H1 (cell line): Measurements from ENCODE around the gene NHERF2. TPM values are rescaled to one million over a fixed set of nuclear protein-coding genes. Genes with fewer than 3 reads are reported as not detected.

Source experiments
- CTCF ChIA-PET: fragments of 300-600 bp; sonication (Branson Sonifier 250); formaldehyde crosslinking; loops from one replicate; lab custom pipeline; 2021; ENCODE audit not compliant: partially characterized antibody; lab: Charles Lee
- POLR2A ChIA-PET: fragments of 300-600 bp; sonication (Branson Sonifier 250); formaldehyde crosslinking; loops from one replicate; lab custom pipeline; 2021; ENCODE audit warnings: inconsistent platforms; ENCODE audit not compliant: partially characterized antibody; lab: Charles Lee
- DNase-seq, 2 experiments: peaks; one replicate each; pipeline versions ENCODE4 v3.0.0 to v3.0.0-alpha.2; 2010 to 2022; ENCODE audit warnings: low spot score in 2 of 2, low read depth in 1 of 2, mixed read lengths in 1 of 2
- FAIRE-seq: peaks from 2 replicates; lab custom pipeline; 2011; peaks lifted over from hg19 to GRCh38; lab: Jason Lieb, UNC
- H2AFZ ChIP-seq: 2 replicates; pipeline ENCODE4 v1.8.1; 2012; ENCODE audit warnings: low read length, inconsistent platforms
- H2AK5ac ChIP-seq: 2 replicates; pipeline ENCODE4 v1.6.1; 2013; ENCODE audit warnings: low read depth, low read length
- H2BK120ac ChIP-seq: replicated peaks from 2 replicates; pipeline ENCODE3; 2013; ENCODE audit warnings: low read depth, low read length, inconsistent platforms
- H2BK12ac ChIP-seq: 2 replicates; pipeline ENCODE4 v1.6.1; 2013; ENCODE audit warnings: low read depth, low read length
- H2BK15ac ChIP-seq: 2 replicates; pipeline ENCODE4 v1.6.1; 2013; ENCODE audit warnings: low read length
- H2BK20ac ChIP-seq: 2 replicates; pipeline ENCODE4 v1.6.1; 2013; ENCODE audit warnings: low read length
- H2BK5ac ChIP-seq: 2 replicates; pipeline ENCODE4 v1.6.1; 2013; ENCODE audit warnings: low read depth, low read length
- H3K14ac ChIP-seq: 2 replicates; pipeline ENCODE4 v1.6.1; 2013; ENCODE audit warnings: inconsistent platforms; ENCODE audit not compliant: insufficient read length
- H3K18ac ChIP-seq: 2 replicates; pipeline ENCODE4 v1.6.1; 2013; ENCODE audit warnings: low read length; ENCODE audit errors: extremely low read depth
- H3K23ac ChIP-seq: 2 replicates; pipeline ENCODE4 v1.6.1; 2013; ENCODE audit warnings: inconsistent platforms; ENCODE audit not compliant: insufficient read length
- H3K23me2 ChIP-seq: 2 replicates; pipeline ENCODE4 v1.6.1; 2013; ENCODE audit warnings: low read depth, low read length
- H3K27ac ChIP-seq: 2 replicates; pipeline ENCODE4 v1.6.1; 2011; ENCODE audit warnings: low read depth, low read length, inconsistent platforms
- H3K27me3 ChIP-seq, 4 experiments: replicated peaks in 1 of 4; 1 replicate in 1 of 4; 2 replicates in 3 of 4; pipeline versions ENCODE4 v1.6.1 to v1.8.1; 2011 to 2013; ENCODE audit warnings: low read length in 3 of 4, mild to moderate bottlenecking in 3 of 4, inconsistent platforms in 2 of 4, mixed read lengths in 2 of 4, moderate library complexity in 1 of 4; ENCODE audit not compliant: control insufficient read depth in 3 of 4, insufficient read depth in 3 of 4; ENCODE audit errors: extremely low read depth in 1 of 4
- H3K36me3 ChIP-seq, 4 experiments: 2 replicates each; pipeline versions ENCODE4 v1.6.1 to v1.8.1; 2011 to 2013; ENCODE audit warnings: mild to moderate bottlenecking in 4 of 4, low read length in 3 of 4, moderate library complexity in 2 of 4, control low read depth in 1 of 4, inconsistent platforms in 1 of 4; ENCODE audit not compliant: insufficient read depth in 4 of 4, control insufficient read depth in 2 of 4
- H3K4ac ChIP-seq: replicated peaks from 2 replicates; pipeline ENCODE3; 2013; ENCODE audit warnings: low read length, low read depth, mixed read lengths, inconsistent platforms; ENCODE audit not compliant: insufficient read length
- H3K4me1 ChIP-seq, 4 experiments: replicated peaks in 1 of 4; 1 replicate in 1 of 4; 2 replicates in 3 of 4; pipeline versions ENCODE4 v1.6.1 to v1.8.1; 2011 to 2013; ENCODE audit warnings: low read length in 3 of 4, inconsistent platforms in 2 of 4, mixed read lengths in 1 of 4; ENCODE audit not compliant: insufficient read depth in 4 of 4, control insufficient read depth in 3 of 4
- H3K4me2 ChIP-seq, 2 experiments: 2 replicates each; pipeline versions ENCODE4 v1.6.1 to v1.8.1; 2011 to 2013; ENCODE audit warnings: low read depth in 2 of 2, low read length in 2 of 2, control low read depth in 1 of 2, inconsistent platforms in 1 of 2, mild to moderate bottlenecking in 1 of 2; ENCODE audit not compliant: insufficient read depth in 1 of 2
- H3K4me3 ChIP-seq, 4 experiments: fragments of 200-600, 300-600 bp in 1 of 4; sonication (generic), shearing (Covaris generic), sonication (Bioruptor Twin) in 1 of 4; 2 replicates each; pipeline versions ENCODE4 v1.5.1 to v1.8.1; 2011 to 2016; ENCODE audit warnings: low read length in 4 of 4, low read depth in 3 of 4, control low read depth in 2 of 4, inconsistent platforms in 2 of 4, mild to moderate bottlenecking in 2 of 4, mixed read lengths in 1 of 4, moderate library complexity in 1 of 4; ENCODE audit not compliant: insufficient read depth in 2 of 4; ENCODE audit errors: extremely low read depth in 1 of 4
- H3K56ac ChIP-seq: replicated peaks from 2 replicates; pipeline ENCODE3; 2013; ENCODE audit warnings: low read depth, mild to moderate bottlenecking, mixed read lengths, low read length, inconsistent platforms; ENCODE audit not compliant: insufficient read length
- H3K79me1 ChIP-seq: 2 replicates; pipeline ENCODE4 v1.6.1; 2013; ENCODE audit warnings: low read depth, low read length, control low read depth
- H3K79me2 ChIP-seq, 2 experiments: 2 replicates each; pipeline versions ENCODE4 v1.6.1 to v1.8.1; 2012 to 2013; ENCODE audit warnings: low read length in 2 of 2, mild to moderate bottlenecking in 2 of 2, inconsistent platforms in 1 of 2; ENCODE audit not compliant: insufficient read depth in 2 of 2, control insufficient read depth in 1 of 2
- H3K9ac ChIP-seq, 4 experiments: replicated peaks in 1 of 4; 1 replicate in 1 of 4; 2 replicates in 3 of 4; pipeline versions ENCODE4 v1.6.1 to v1.8.1; 2011 to 2013; ENCODE audit warnings: low read depth in 3 of 4, low read length in 3 of 4, control low read depth in 2 of 4, mild to moderate bottlenecking in 2 of 4, moderate library complexity in 2 of 4, inconsistent platforms in 1 of 4; ENCODE audit errors: extremely low read depth in 1 of 4
- H3K9me3 ChIP-seq, 2 experiments: 2 replicates each; pipeline versions ENCODE4 v1.6.1 to v1.8.1; 2012 to 2013; ENCODE audit warnings: mild to moderate bottlenecking in 2 of 2, moderate library complexity in 2 of 2, control low read depth in 1 of 2, inconsistent platforms in 1 of 2, low read depth in 1 of 2, low read length in 1 of 2, mixed read lengths in 1 of 2; ENCODE audit not compliant: insufficient read depth in 2 of 2
- H4K20me1 ChIP-seq, 2 experiments: replicated peaks in 1 of 2; 2 replicates each; pipeline versions ENCODE3 to v1.8.1; 2011 to 2013; ENCODE audit warnings: inconsistent platforms in 2 of 2, low read length in 2 of 2, mild to moderate bottlenecking in 1 of 2; ENCODE audit not compliant: insufficient read depth in 2 of 2, control insufficient read depth in 1 of 2
- H4K5ac ChIP-seq: 2 replicates; pipeline ENCODE4 v1.6.1; 2013; ENCODE audit warnings: low read length, low read depth, mixed read lengths, inconsistent platforms; ENCODE audit not compliant: insufficient read length
- H4K8ac ChIP-seq: 2 replicates; pipeline ENCODE4 v1.8.0; 2013; ENCODE audit warnings: mild to moderate bottlenecking, moderate library complexity, low read length, inconsistent platforms; ENCODE audit not compliant: insufficient read depth; ENCODE audit errors: extremely low read depth
- H4K91ac ChIP-seq: replicated peaks from 2 replicates; pipeline ENCODE3; 2013; ENCODE audit warnings: low read length, mixed read lengths, inconsistent platforms; ENCODE audit not compliant: insufficient read length
- ASH2L ChIP-seq: fragments of 200-600, 300-600 bp; sonication (generic); IDR thresholded peaks from one replicate; pipeline ENCODE4 v1.7.1; 2017; ENCODE audit warnings: low read length
- BACH1 ChIP-seq: IDR thresholded peaks from 2 replicates; pipeline ENCODE4 v1.6.1; 2012; ENCODE audit warnings: low read length, improper control_type of control experiment
- BRCA1 ChIP-seq: IDR thresholded peaks from 2 replicates; pipeline ENCODE4 v1.6.1; 2012; ENCODE audit warnings: low read depth, low read length, improper control_type of control experiment
- CREB1 ChIP-seq: IDR thresholded peaks from 2 replicates; pipeline ENCODE4 v1.6.1; 2012; ENCODE audit warnings: inconsistent platforms
- EP300 ChIP-seq, 2 experiments: IDR thresholded peaks; 1 replicate in 1 of 2; 2 replicates in 1 of 2; pipeline ENCODE4 v1.6.1; 2011 to 2012; ENCODE audit warnings: low read depth in 2 of 2, low read length in 2 of 2, mild to moderate bottlenecking in 2 of 2, borderline replicate concordance in 1 of 2, inconsistent platforms in 1 of 2, moderate library complexity in 1 of 2
- EZH2 ChIP-seq: fragments of 200-600 bp; sonication (generic); IDR thresholded peaks from 2 replicates; pipeline ENCODE4 v1.7.1; 2012; ENCODE audit warnings: low read depth, mild to moderate bottlenecking, moderate library complexity, low read length, inconsistent platforms; ENCODE audit not compliant: severe bottlenecking
- MAFK ChIP-seq: IDR thresholded peaks from 2 replicates; pipeline ENCODE4 v1.6.1; 2012; ENCODE audit warnings: low read depth, mild to moderate bottlenecking, improper control_type of control experiment, low read length
- POU5F1 ChIP-seq: IDR thresholded peaks from 2 replicates; pipeline ENCODE4 v1.6.1; 2011; ENCODE audit warnings: low read depth, mild to moderate bottlenecking, low read length, moderate library complexity
- SP2 ChIP-seq: IDR thresholded peaks from 2 replicates; pipeline ENCODE4 v1.6.1; 2012; ENCODE audit warnings: mild to moderate bottlenecking, low read length, inconsistent platforms
- TAF7 ChIP-seq: optimal IDR thresholded peaks from 2 replicates; pipeline ENCODE3; 2011; ENCODE audit warnings: low read depth, mild to moderate bottlenecking, inconsistent platforms, low read length, moderate library complexity, borderline replicate concordance
- WGBS, 2 experiments: shearing (Covaris generic) in 1 of 2; methylation state at CpG; one replicate each; pipeline versions ENCODE4 v1.1.6 to v1.1.7; 2013 to 2015; ENCODE audit warnings: low lambda C conversion rate in 2 of 2, mixed read lengths in 2 of 2, inconsistent platforms in 1 of 2, low coverage in 1 of 2, missing lambda C conversion rate in 1 of 2; ENCODE audit not compliant: insufficient replicate concordance in 2 of 2, insufficient coverage in 1 of 2, insufficient read length in 1 of 2; ENCODE audit errors: extremely low coverage in 1 of 2, missing lambda C conversion rate in 1 of 2; 5-methylcytosine and 5-hydroxymethylcytosine counted together
- polyA plus RNA-seq, 7 experiments: library from polyadenylated mRNA; depleted of rRNA in 3 of 7; stranded (reverse) in 5 of 7; unstranded in 2 of 7; fragments of >200 nt in 5 of 7; fragments of 200-250 nt in 2 of 7; gene quantifications; 1 replicate in 5 of 7; 2 replicates in 1 of 7; 4 replicates in 1 of 7; pipeline versions ENCODE4 v1.2.1 to v1.2.3, GENCODE V29; 2011 to 2013; ENCODE audit warnings: missing spikeins in 2 of 7, mixed read lengths in 2 of 7
- total RNA-seq: library from RNA; stranded (reverse); fragmentation: NEBNext Ultra II Directional; extraction: Animal tissue kit (Norgen Biotek cat#: 25700); gene quantifications from 2 replicates; pipeline ENCODE4 v1.2.1, GENCODE V29; 2021
- TF ChIP-seq, protein P1 (sequence below): IDR thresholded peaks from 2 replicates; pipeline ENCODE4 v1.6.1; 2011; ENCODE audit warnings: low read depth, mild to moderate bottlenecking, low read length; ENCODE audit not compliant: insufficient read depth

NHERF2 gene
- total and polyA plus RNA-seq, 2 of the 8 experiments (the other 6 are each of a cell fraction or from before 2014, with no cell fraction given) = 13.9 to 19.3 TPM

GRCh38 chr16:2086812-2087747 is 60.4 kb downstream of the NHERF2 start:
- Histone ChIP-seq H3K23me2 (peaks cover 6% of the 10 kb centered on the region; the same call in 1 of the 2 replicates), H4K5ac (no peak overlapping the region), H4K91ac (no peak overlapping the region), H3K9me3 (no peaks in the 10 kb centered on the region), H2BK120ac (no peak overlapping the region), H3K79me2 (no peaks in the 10 kb centered on the region), H3K79me1 (no peaks in the 10 kb centered on the region), H3K4me2 (no peak overlapping the region), H3K4ac (no peak overlapping the region), H2BK20ac (no peak overlapping the region), H3K4me3 (no peak overlapping the region), H3K14ac (no peak overlapping the region), H3K56ac (no peak overlapping the region), H2AFZ (no peak overlapping the region), H2BK15ac (no peak overlapping the region), H3K36me3 (peaks cover 0 to 27% (median 0%) of the 10 kb centered on the region in 4 experiments; a peak in 4 of 8 replicates), H3K18ac (no peak overlapping the region), H2BK5ac (no peak overlapping the region; the same call in 1 of the 2 replicates), H2AK5ac (no peak overlapping the region), H3K9ac (no peak overlapping the region), H4K8ac (no peak overlapping the region; the same call in 1 of the 2 replicates), H4K20me1 (peaks cover 3 to 11% of the 10 kb centered on the region in 2 experiments), H3K4me1 (peaks cover 0 to 11% (median 9%) of the 10 kb centered on the region in 4 experiments; a peak in 5 of 7 replicates), H3K27me3 (no peaks in the 10 kb centered on the region), H2BK12ac (no peak overlapping the region), H3K27ac (no peak overlapping the region), H3K23ac (no peak overlapping the region)
- DNase-seq (no peak), FAIRE-seq (no peak)
- no peak for TF ChIP-seq POU5F1
- TF ChIP-seq EZH2 = no peak
- no peak for TF ChIP-seq MAFK
- TF ChIP-seq SP2 = no peak
- TF ChIP-seq EP300 (IDR thresholded peaks at IDR 0.05; ENCODE audit: borderline replicate concordance in 1 of 2, low read depth in 2 of 2, low read length in 2 of 2) = no peak
- TF ChIP-seq ASH2L = no peak
- no peak for TF ChIP-seq BRCA1
- TF ChIP-seq, protein P1, sequence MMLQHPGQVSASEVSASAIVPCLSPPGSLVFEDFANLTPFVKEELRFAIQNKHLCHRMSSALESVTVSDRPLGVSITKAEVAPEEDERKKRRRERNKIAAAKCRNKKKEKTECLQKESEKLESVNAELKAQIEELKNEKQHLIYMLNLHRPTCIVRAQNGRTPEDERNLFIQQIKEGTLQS = no peak
- TF ChIP-seq TAF7 = no peak
- no peak for TF ChIP-seq CREB1
- no peak for TF ChIP-seq BACH1
- ChIA-PET POLR2A (interaction anchor here (1.0 to 6.9 kb wide), 5 partner anchors 8 to 122 kb away, joined by 3 to 50 read pairs (median 8); partner anchors contain the start of genes NTHL1, RPS2, TRAF7 and TSC2), CTCF (interaction anchor here (0.8 to 3.8 kb wide), 7 partner anchors 14 to 134 kb away, joined by 3 to 15 read pairs (median 7); no protein-coding TSS in a partner anchor)
- 93% methylated on average over 24 of the region's 30 CpGs; no CpG with 5 or more reads in 1 of the 2 experiments for WGBS, 2 experiments
